ENCODE results near the gene CCNA2.

Gene CCNA2

GRCh38 chr4:121800961-121801714 lies 22.5 kb downstream of the CCNA2 start, which contains the start of gene EXOSC9:
EXOSC9 (plus strand) TSS chr4:121801323; CDS start chr4:121801425, 102 bp downstream.
- DNase-seq = peak; percentile 95

DNA sequence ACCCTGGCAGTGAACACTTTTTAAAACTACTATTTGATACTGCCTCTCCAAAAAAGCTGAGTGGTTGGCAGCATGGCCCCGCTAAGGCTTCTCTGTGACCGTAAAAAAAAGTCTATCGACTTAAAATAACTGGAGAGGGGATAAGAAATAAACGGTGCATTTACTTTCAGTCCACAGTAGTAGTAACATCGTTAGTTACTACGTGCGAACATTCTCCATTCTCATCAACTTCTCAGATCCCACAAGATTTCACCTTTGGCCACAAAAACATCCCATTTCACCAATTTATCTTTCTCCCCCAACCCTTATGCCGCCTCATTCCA lies 23.1 kb downstream of the CCNA2 start:
- no peak for DNase-seq

DNA sequence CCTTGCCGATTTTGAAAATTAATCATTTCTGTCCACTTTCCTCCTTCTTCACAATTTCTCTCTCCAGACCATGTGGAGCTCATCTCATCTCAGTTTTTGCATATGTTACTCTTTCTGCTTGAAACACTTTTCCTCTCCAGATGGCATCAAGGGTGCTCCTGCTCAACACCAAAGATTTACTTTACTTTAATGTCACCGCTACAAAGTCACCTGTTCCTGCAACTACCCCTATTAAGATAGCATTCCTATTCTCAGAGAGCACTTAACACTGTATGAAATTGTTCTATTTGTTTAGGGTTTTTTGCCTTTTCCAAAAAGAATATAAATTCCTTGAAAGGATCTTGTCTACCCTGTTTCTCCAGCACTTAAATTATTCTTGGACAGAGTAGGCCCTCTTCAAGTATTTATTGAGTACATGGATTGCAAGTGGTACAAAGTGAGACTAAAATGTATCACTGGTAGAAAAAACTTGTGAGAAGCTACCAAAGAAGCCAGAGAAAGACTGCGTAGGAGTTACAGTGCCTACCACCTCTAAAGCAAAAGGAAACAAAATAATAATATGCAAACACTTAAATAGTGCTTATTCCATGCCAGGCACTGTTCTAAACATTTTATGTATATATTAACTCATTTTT lies 23.7 kb downstream of the CCNA2 start:
- DNase-seq = no peak

- DNase-seq = no peak
These were observed 24.4 kb downstream of the CCNA2 start for GRCh38 chr4:121799208-121799823.

DNA sequence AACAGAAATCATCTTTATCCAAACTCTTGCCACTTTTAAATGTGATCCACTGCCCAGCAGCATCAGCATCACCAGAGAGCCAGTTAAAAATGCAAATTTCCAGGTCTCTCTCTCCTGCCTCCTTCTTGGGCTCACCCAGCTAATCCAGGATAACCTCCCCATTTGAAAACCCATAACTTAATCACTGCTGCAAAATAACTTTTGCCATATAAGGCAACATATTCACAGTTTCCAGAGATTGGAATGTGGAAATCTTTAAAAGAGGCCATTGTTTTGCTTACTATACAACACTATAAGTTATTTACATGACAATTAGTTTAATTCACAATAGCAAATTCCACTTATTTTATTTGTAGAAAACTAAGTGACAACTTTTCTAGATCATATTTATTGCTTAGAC lies 27.4 kb downstream of the CCNA2 start:
- DNase-seq = no peak

GRCh38 chr4:121794505-121795188 lies 29.0 kb downstream of the CCNA2 start:
- DNase-seq = no peak

GRCh38 chr4:121792966-121793365 lies 30.7 kb downstream of the CCNA2 start:
- no peak for DNase-seq

DNA sequence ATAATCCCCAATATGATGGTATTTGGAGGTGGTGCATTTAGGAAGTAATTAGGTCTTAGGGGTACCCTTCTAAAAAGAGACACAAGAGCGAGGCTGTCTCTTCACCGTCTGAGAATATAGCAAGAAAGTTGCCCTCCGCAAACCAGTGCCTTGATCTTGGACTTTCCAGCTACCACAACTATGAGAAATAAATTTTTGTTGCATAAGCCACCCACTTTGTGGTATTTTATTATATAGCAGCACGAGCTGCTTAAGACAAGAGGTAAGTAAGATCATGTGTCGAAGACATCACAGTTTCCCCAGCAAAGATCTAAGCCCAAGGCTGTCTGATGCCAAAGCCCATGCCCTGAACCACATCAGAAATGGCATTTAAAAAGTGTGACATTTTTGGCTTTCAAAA lies 32.2 kb downstream of the CCNA2 start:
- DNase-seq = no peak

- DNase-seq = no peak
These were observed 32.7 kb downstream of the CCNA2 start for GRCh38 chr4:121790976-121791375.

DNA sequence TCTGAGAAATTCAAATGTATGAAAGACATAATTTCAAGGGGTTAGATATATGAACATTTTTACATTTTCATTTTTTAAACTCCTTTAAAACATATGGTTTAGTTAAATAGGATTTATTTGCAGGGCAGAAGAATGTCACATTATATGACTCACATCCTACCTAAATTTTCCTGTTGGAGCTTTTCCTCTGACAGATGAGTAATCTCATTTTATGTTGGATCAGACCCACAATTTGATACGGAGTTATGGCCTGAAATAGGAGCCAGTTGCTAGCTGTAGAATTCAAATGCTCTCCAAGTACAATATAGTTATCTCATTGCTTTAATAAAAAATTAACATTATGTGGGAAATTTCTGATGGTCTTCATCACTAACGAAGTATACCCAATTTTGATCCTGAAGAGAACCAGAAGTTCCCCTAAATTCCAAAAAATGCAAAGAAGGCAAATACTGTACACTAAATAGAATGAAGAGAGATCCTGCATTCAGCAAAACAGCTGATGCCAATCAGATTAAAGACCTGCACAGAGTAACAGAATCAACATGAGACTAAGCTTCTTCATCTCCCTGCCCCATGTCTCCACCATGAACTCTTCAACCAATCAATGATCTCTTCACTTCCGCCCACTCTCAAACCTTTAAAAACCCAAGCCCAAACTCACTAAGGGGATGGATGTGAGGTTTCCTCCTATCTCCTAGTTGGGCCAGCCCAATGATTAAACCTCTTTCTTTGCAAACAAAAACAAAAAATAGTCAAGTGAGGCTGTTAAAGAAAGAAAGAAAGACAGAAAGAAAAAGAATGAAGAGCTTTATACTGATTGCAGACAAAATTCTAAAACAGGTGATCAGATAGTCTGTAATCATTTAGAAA lies 33.5 kb downstream of the CCNA2 start:
- no peak for DNase-seq

DNA sequence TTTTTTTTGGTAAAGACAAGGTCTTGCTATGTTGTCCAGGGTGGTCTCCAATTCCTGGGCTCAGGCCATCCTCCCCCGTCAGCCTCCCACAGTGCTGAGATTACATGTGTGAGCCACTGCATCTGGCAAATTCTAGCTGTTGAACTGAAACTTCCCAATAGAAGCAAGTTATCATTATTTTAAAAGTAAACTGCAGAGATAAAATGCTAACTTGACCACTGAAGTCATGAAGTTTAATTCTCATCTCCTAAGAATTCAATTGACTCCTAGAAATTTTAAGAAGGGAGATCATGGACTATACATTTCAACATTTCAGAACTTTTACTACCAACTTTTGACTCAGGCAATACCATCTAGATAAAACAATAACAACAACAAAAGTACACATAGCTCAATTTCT lies 34.2 kb downstream of the CCNA2 start:
- DNase-seq = no peak

DNA sequence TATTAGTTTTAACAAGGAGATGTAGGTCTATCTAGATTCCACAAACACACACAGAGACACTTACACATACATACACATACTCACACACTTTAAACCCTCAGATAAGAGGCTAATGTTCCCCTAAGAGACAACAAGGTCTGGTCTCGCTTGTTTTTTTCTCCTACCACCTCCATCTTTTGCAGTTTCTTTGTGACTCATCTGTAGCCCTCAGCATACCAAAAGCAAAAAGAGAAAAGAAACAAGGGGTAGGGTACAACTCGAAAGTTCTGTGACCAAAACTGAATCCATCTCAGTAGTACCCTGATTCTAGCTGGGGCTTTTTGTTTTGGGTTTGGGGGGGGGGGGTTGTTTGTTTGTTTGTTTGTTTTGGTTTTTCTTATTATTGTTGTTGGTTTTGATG lies 34.8 kb downstream of the CCNA2 start:
- no peak for DNase-seq

DNA sequence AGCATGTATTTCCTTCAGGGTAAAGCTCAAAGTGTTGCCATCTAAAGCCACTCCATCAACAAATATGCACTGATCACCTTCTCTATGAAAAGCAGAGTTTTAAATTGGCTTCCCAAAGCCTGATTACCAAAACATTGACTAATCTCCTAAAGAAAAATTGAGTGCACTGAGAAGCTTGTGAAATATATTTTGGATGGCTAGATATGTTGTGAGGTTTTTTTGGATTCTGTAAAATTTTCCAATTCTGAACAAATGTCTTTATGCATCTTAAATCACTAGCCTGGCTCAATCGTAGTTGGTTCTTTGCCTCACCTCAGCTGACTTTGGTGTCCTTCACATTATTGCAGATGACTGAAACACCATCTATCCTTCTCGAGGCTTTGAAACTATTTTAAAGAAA lies 37.5 kb downstream of the CCNA2 start:
- DNase-seq = no peak

- no peak for DNase-seq
These were observed 38.2 kb downstream of the CCNA2 start for GRCh38 chr4:121785479-121785878.

DNA sequence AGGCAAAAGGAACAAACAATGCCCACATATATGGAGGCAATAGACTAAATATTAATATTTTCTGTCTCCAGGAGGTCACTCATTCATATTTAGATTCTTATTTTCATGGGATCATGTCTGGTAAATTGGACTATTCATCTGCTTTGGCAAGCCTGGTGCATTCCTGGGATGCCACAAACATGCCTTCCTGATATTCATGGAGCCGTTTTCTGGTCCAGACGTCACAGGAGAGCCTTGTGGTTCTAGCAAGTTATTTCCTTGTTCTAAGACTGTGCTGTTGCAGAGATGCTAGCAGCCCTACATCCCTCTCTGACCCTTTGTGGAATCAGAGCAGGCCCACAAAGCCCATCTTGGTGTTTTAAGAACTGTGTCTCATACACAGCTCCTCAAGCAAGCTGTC lies 38.7 kb downstream of the CCNA2 start:
- no peak for DNase-seq

DNA sequence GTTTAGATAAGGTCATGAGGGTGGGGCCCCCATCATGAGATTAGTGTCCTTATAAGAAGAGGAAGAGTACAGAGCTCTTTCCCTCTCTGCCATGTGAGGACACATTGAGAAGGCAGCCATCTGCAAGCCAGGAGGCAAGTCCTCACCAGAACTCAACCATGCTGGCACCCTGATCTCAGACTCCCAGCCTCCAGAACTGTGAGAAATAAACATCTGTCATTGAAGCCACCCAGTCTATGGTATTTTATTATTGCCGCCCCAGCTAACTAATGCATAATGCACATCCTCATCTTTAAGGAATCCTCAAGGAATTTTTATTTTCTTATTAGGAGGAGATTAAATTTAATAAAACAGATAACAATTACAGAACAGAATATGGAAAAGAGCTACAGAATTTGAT lies 39.3 kb downstream of the CCNA2 start:
- no peak for DNase-seq

DNA sequence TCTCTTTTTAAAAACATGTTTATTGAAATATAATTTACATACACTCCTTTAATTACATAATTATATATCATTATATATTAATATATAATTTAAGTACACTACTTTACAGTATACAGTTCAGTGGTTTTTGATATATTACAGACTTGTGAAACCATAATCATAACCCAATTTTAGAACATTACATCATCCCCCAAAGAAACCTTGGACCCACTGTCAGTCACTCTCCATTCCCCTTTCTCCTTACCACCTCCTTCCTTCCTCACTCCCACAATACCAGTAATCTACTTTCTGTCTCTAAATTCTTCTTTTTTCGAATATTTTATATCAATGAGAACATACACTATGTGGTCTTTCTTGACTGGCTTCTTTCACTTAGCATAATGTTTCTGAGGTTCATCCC lies 40.5 kb downstream of the CCNA2 start:
- no peak for DNase-seq

- no peak for DNase-seq
These were observed 44.6 kb downstream of the CCNA2 start for GRCh38 chr4:121778991-121779628.

DNA sequence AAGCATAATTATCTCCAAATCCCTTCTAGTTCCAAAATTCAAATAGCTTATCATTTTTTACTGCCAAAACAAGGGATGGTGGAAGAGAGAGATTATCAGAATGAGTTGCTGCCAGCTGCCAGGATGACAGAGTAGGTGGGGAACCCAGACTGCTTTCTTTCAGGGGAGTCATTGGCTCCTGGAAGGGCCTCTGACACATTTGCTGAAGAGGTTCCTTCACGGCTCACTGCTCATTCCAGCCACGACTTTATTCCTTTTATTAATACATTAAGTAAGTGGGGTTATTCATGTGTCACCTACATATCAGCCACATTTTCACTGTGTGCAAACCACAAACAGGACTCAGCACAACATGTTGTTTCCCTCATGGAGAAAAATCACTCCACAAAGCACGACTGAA lies 46.1 kb downstream of the CCNA2 start:
- no peak for DNase-seq

GRCh38 chr4:121776610-121777401 lies 46.9 kb downstream of the CCNA2 start:
- no peak for DNase-seq

DNA sequence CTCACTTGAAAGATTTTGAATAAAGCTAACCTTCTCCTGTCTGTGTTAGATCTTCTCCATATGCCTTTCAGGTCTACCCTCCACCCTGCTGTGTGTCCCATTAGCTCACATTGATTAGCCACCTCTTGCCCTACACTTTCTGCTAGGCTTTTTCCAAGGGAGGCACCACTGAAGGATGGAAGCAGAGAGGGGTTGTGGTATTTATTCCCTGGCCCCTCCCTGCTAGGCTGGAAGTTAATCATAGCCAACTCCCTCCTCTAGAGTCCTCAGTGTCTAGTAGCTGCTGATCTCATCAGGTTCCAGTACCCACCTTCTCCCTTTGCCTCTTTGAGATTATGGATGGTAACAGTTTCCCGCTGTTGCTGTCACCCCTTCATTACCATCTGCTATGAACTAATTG lies 49.8 kb downstream of the CCNA2 start:
- no peak for DNase-seq

All from NCI-H1092 (cell line).